ENCODE results near the gene PROC. TPM values are rescaled to one million over a fixed set of nuclear protein-coding genes. Genes with fewer than 3 reads are reported as not detected.

Gene PROC
- total RNA-seq = not detected

GRCh38 chr2:127418300-127419111 is at the start of gene PROC:
Gene PROC, plus strand, starts transcription at chr2:127418427. Its CDS starts 1,516 bp downstream, at chr2:127419943.
- intact Hi-C loops (cut with DNase I; ENCODE audit: low total_unique reads) = no loop called here
- Histone ChIP-seq H3K9me3 (no peaks in the 10 kb centered on the region), H3K4me3 (no peak within 1 kb of the TSS), H3K4me1 (peaks cover 0 to 5% of the 10 kb centered on the region in 2 donors), H3K36me3 (no peaks in the 10 kb centered on the region), H3K27ac (no peak within 1 kb of the TSS), H3K27me3 (peaks cover 9 to 15% of the 10 kb centered on the region in 2 donors)
- TF ChIP-seq POLR2AphosphoS5 (IDR thresholded peaks at IDR 0.05) (no peak), CTCF (IDR thresholded peaks at IDR 0.05) (no peak), POLR2A (IDR thresholded peaks at IDR 0.05) (no peak)
- DNase-seq (ENCODE audit: low spot score in 2 of 2) = no peak

- no peaks in the 10 kb centered on the region for H3K27me3 ChIP-seq
- intact Hi-C loops (cut with DNase I; ENCODE audit: low total_unique reads) = loop anchor here (5.0 kb wide), 1 partner anchor 33 kb away; no protein-coding TSS in a partner anchor
- H3K27ac ChIP-seq = no peak overlapping the region
- no peak for TF ChIP-seq POLR2AphosphoS5 (IDR thresholded peaks at IDR 0.05)
- TF ChIP-seq CTCF (IDR thresholded peaks at IDR 0.05) = no peak
- TF ChIP-seq POLR2A (IDR thresholded peaks at IDR 0.05) = no peak
- no peaks in the 10 kb centered on the region for H3K36me3 ChIP-seq
- H3K4me1 ChIP-seq = no peaks in the 10 kb centered on the region
- no peak for DNase-seq (ENCODE audit: low spot score in 2 of 2)
- peaks cover 6 to 31% of the 10 kb centered on the region in 2 donors for H3K9me3 ChIP-seq
- H3K4me3 ChIP-seq = no peak overlapping the region
Observed at GRCh38 chr2:127370010-127370409, 48.2 kb upstream of the PROC start.

- TF ChIP-seq POLR2AphosphoS5 (IDR thresholded peaks at IDR 0.05) (no peak), CTCF (IDR thresholded peaks at IDR 0.05) (no peak), POLR2A (IDR thresholded peaks at IDR 0.05) (no peak)
- intact Hi-C loops (cut with DNase I; ENCODE audit: low total_unique reads) = loop anchor here (5.0 kb wide), 1 partner anchor 34 kb away; no protein-coding TSS in a partner anchor
- Histone ChIP-seq H3K9me3 (peaks cover 6 to 33% of the 10 kb centered on the region in 2 donors), H3K27me3 (no peaks in the 10 kb centered on the region), H3K27ac (no peak overlapping the region), H3K4me3 (no peak overlapping the region), H3K4me1 (no peaks in the 10 kb centered on the region), H3K36me3 (no peaks in the 10 kb centered on the region)
- no peak for DNase-seq (ENCODE audit: low spot score in 2 of 2)
Observed at GRCh38 chr2:127371037-127371436, 47.2 kb upstream of the PROC start.

GRCh38 chr2:127373362-127374083 is 44.7 kb upstream of the PROC start:
- DNase-seq (ENCODE audit: low spot score in 2 of 2) = no peak

More at GRCh38 chr2:127373362-127374083, 44.7 kb upstream of the PROC start:
- H3K4me3 ChIP-seq = no peak overlapping the region
- H3K4me1 ChIP-seq = no peaks in the 10 kb centered on the region
- no peaks in the 10 kb centered on the region for H3K27me3 ChIP-seq
- intact Hi-C loops (cut with DNase I; ENCODE audit: low total_unique reads) = loop anchor here (5.0 kb wide), 1 partner anchor 36 kb away; no protein-coding TSS in a partner anchor
- H3K36me3 ChIP-seq = no peaks in the 10 kb centered on the region
- peaks cover 6 to 39% of the 10 kb centered on the region in 2 donors for H3K9me3 ChIP-seq
- H3K27ac ChIP-seq = no peak overlapping the region
- TF ChIP-seq CTCF (IDR thresholded peaks at IDR 0.05) = no peak
